Cardiac fibroblast (primary cell): ENCODE data around the gene MYEOV.
A peak's percentile ranks its signal among the peaks of the same experiment; 100 is the strongest.

Experiments used
- DNase-seq, 2 donors: peaks; one replicate each; pipeline versions ENCODE4 v3.0.0 to v3.0.0-alpha.2; 2010; ENCODE audit warnings: low read depth in 2 of 2
- H3K4me3 ChIP-seq, 2 donors: replicated peaks in 1 of 2; 1 replicate in 1 of 2; 2 replicates in 1 of 2; pipeline ENCODE4 v1.5.1; 2011; ENCODE audit warnings: low read depth in 2 of 2, low read length in 2 of 2, mild to moderate bottlenecking in 2 of 2, moderate library complexity in 1 of 2
- CTCF ChIP-seq: IDR thresholded peaks from one replicate; pipeline ENCODE4 v1.5.1; 2011; ENCODE audit warnings: low read depth, mild to moderate bottlenecking, low read length, inconsistent platforms

Gene MYEOV

GRCh38 chr11:69320756-69321741 is 27.1 kb downstream of the MYEOV start:
- no peak for TF ChIP-seq CTCF
- no peak overlapping the region for H3K4me3 ChIP-seq
- DNase-seq: no peak

DNA sequence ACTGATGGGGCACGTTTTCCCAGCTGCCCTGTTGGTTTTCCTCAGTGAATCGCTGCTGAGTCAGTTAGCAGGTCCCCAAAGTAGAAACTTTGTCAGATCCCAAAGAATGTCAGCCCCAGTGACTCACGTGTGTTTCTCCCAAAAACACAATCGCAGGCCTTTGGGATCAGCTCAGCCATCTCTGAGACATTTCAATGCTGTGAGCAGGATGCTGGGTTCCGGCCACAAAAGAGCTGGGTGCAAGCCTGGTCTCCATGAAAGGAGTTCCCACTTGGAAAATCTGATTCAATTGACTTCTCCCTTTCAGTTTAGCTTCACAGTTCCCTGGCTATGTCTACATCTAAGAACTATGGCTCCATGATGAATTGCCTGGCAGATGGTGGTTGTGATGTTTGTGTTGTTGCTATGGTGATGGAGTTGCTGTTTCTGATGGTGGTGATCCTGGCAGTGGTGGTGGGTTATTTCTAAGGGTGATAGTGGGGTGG is 28.0 kb downstream of the MYEOV start:
- DNase-seq: peak; percentile 65 to 97
- no peak overlapping the region for H3K4me3 ChIP-seq

GRCh38 chr11:69325446-69325845 is 31.5 kb downstream of the MYEOV start:
- TF ChIP-seq CTCF: no peak
- DNase-seq: no peak
- H3K4me3 ChIP-seq: no peak overlapping the region

More for the DNA sequence above, 28.0 kb downstream of the MYEOV start:
- TF ChIP-seq CTCF: no peak

- TF ChIP-seq CTCF: no peak
- no peak for DNase-seq
- H3K4me3 ChIP-seq: no peak overlapping the region
Measured at GRCh38 chr11:69326622-69327219, 32.8 kb downstream of the MYEOV start.

GRCh38 chr11:69327741-69328191 is 33.8 kb downstream of the MYEOV start:
- no peak overlapping the region for H3K4me3 ChIP-seq
- no peak for DNase-seq
- no peak for TF ChIP-seq CTCF

DNA sequence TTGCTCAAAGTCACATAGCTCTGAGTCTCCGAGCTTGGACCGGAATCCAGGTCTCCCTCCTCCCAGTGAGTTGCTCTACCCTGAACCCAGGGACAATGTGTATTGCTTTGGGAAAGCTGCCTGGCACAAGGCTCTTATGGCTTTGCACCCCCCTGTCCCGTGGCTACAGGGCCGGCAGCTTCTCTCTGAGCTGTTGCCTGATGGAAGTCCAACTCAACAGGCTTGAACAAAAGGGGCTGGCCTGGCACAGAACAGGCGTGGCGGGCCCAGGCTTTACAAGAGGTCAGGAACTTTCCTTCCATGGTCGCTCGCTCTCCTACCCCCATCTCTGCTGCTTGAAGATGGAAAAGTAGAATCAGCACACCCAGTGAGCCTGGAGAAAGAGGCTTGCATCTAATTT is 34.3 kb downstream of the MYEOV start:
- TF ChIP-seq CTCF: no peak
- H3K4me3 ChIP-seq: no peak overlapping the region
- DNase-seq: no peak
